ENCODE measurements around the gene TNS3. TPM values are rescaled to one million over a fixed set of nuclear protein-coding genes. Genes with fewer than 3 reads are reported as not detected.

The TNS3 gene
- total and polyA plus RNA-seq, 2 experiments from 2014 or later: 2.7 to 5.7 TPM

DNA sequence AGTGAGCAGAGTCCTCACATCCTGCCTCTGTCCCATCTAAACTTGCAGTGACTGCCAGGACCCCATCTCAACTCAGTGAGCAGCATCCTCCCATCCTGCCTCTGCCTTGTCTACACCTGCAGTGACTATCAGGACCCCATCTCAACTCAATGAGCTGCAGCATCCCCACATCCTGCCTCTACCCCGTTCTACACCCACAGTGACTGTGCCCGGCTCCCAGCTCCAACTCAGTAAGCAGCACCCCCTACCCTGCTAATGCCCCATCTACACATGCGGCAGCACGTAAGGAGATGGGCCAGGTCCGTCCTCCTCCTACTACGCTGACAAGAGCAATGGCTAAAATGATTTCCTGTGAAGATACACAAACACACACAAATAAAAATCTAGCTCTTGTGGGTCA, 65.5 kb downstream of the TNS3 start:
- H3K9me3 ChIP-seq (ENCODE audit: low read depth): no peaks in the 10 kb centered on the region
- no peak for DNase-seq (ENCODE audit: low read depth in 1 of 2, low spot score in 1 of 2)
- TF ChIP-seq, protein P1, sequence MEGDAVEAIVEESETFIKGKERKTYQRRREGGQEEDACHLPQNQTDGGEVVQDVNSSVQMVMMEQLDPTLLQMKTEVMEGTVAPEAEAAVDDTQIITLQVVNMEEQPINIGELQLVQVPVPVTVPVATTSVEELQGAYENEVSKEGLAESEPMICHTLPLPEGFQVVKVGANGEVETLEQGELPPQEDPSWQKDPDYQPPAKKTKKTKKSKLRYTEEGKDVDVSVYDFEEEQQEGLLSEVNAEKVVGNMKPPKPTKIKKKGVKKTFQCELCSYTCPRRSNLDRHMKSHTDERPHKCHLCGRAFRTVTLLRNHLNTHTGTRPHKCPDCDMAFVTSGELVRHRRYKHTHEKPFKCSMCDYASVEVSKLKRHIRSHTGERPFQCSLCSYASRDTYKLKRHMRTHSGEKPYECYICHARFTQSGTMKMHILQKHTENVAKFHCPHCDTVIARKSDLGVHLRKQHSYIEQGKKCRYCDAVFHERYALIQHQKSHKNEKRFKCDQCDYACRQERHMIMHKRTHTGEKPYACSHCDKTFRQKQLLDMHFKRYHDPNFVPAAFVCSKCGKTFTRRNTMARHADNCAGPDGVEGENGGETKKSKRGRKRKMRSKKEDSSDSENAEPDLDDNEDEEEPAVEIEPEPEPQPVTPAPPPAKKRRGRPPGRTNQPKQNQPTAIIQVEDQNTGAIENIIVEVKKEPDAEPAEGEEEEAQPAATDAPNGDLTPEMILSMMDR (IDR thresholded peaks at IDR 0.05; ENCODE audit: low read depth, low read length): no peak
- no peak overlapping the region for H3K4me3 ChIP-seq
- H3K4me1 ChIP-seq (ENCODE audit: low read depth): peaks cover 12% of the 10 kb centered on the region
- H3K27ac ChIP-seq: no peak overlapping the region
- H3K36me3 ChIP-seq: no peaks in the 10 kb centered on the region
- no peaks in the 10 kb centered on the region for H3K27me3 ChIP-seq

GRCh38 chr7:47515305-47515834, 66.5 kb downstream of the TNS3 start:
- Histone ChIP-seq H3K27ac (no peak overlapping the region), H3K27me3 (no peaks in the 10 kb centered on the region), H3K4me1 (ENCODE audit: low read depth) (peaks cover 12% of the 10 kb centered on the region), H3K9me3 (ENCODE audit: low read depth) (no peaks in the 10 kb centered on the region), H3K4me3 (no peak overlapping the region), H3K36me3 (no peaks in the 10 kb centered on the region)
- DNase-seq (ENCODE audit: low read depth in 1 of 2, low spot score in 1 of 2): no peak
- TF ChIP-seq, protein P1 (IDR thresholded peaks at IDR 0.05; ENCODE audit: low read depth, low read length): no peak

- Histone ChIP-seq H3K27me3 (no peaks in the 10 kb centered on the region), H3K4me3 (no peak overlapping the region), H3K4me1 (ENCODE audit: low read depth) (peaks cover 12% of the 10 kb centered on the region), H3K36me3 (no peaks in the 10 kb centered on the region), H3K27ac (no peak overlapping the region), H3K9me3 (ENCODE audit: low read depth) (no peaks in the 10 kb centered on the region)
- peak in 1 of 2 donors; percentile 62 for DNase-seq (ENCODE audit: low read depth in 1 of 2, low spot score in 1 of 2)
- TF ChIP-seq, protein P1 (IDR thresholded peaks at IDR 0.05; ENCODE audit: low read depth, low read length): no peak
Observed at GRCh38 chr7:47514818-47515217, 67.1 kb downstream of the TNS3 start.

DNA sequence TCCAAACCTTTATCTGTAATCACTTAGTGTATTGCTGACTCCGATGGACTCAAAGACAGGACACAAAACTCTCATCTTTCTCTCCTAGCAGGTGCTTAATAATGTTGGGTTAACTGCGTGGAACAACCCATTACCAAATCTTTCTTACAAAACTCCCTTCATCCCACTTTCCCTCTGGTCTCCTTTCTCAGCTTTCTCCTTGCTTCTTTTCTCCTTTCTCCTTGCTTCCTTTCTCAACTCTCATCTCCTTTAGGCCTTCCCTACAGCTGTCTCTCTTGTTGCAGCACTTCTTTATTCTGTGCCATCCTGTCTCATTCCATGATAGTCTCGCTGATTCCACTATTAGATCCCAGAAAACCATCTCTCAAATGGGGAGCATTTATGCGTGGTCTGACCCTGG, 67.5 kb downstream of the TNS3 start:
- Histone ChIP-seq H3K27me3 (no peaks in the 10 kb centered on the region), H3K9me3 (ENCODE audit: low read depth) (no peaks in the 10 kb centered on the region), H3K27ac (no peak overlapping the region), H3K4me3 (no peak overlapping the region), H3K36me3 (no peaks in the 10 kb centered on the region), H3K4me1 (ENCODE audit: low read depth) (peaks cover 12% of the 10 kb centered on the region)
- TF ChIP-seq, protein P1 (IDR thresholded peaks at IDR 0.05; ENCODE audit: low read depth, low read length): no peak
- DNase-seq (ENCODE audit: low read depth in 1 of 2, low spot score in 1 of 2): no peak

- peak overlapping the region; percentile 83 for H3K27ac ChIP-seq
- TF ChIP-seq, protein P1 (IDR thresholded peaks at IDR 0.05; ENCODE audit: low read depth, low read length): no peak
- H3K4me3 ChIP-seq: no peak overlapping the region
- peak; percentile 65 to 68 for DNase-seq (ENCODE audit: low read depth in 1 of 2, low spot score in 1 of 2)
- H3K4me1 ChIP-seq (ENCODE audit: low read depth): peaks cover 12% of the 10 kb centered on the region
- no peaks in the 10 kb centered on the region for H3K9me3 ChIP-seq (ENCODE audit: low read depth)
- H3K27me3 ChIP-seq: no peaks in the 10 kb centered on the region
- no peaks in the 10 kb centered on the region for H3K36me3 ChIP-seq
Observed at GRCh38 chr7:47513741-47514241, 68.1 kb downstream of the TNS3 start.

All from cardiac muscle cell (in vitro differentiated cells and primary cell).